ENCODE data around the gene HAPLN3.
A peak's percentile ranks its signal among the peaks of the same experiment; 100 is the strongest.

Gene HAPLN3

GRCh38 chr15:88858934-88859333, 36.4 kb downstream of the HAPLN3 start:
- DNase-seq = no peak

GRCh38 chr15:88852476-88852875, 42.9 kb downstream of the HAPLN3 start:
- DNase-seq = no peak

GRCh38 chr15:88849376-88850072, 45.8 kb downstream of the HAPLN3 start:
- DNase-seq = no peak

- DNase-seq = no peak
Measured at GRCh38 chr15:88848203-88848602, 47.1 kb downstream of the HAPLN3 start.

GRCh38 chr15:88847144-88847543, 48.2 kb downstream of the HAPLN3 start:
- DNase-seq = no peak

GRCh38 chr15:88845616-88846015, 49.7 kb downstream of the HAPLN3 start:
- no peak for DNase-seq

GRCh38 chr15:88844749-88845386, 50.5 kb downstream of the HAPLN3 start:
- no peak for DNase-seq

- no peak for DNase-seq
Measured at GRCh38 chr15:88843334-88843733, 52.0 kb downstream of the HAPLN3 start.

- no peak for DNase-seq
Measured at GRCh38 chr15:88842156-88842555, 53.2 kb downstream of the HAPLN3 start.

- DNase-seq = no peak
Measured at GRCh38 chr15:88841236-88841635, 54.1 kb downstream of the HAPLN3 start.

GRCh38 chr15:88839961-88840360, 55.4 kb downstream of the HAPLN3 start:
- DNase-seq = no peak

GRCh38 chr15:88839146-88839545, 56.2 kb downstream of the HAPLN3 start:
- DNase-seq = no peak

GRCh38 chr15:88838667-88839066, 56.7 kb downstream of the HAPLN3 start:
- DNase-seq = no peak

- no peak for DNase-seq
Measured at GRCh38 chr15:88835646-88836045, 59.7 kb downstream of the HAPLN3 start.

GRCh38 chr15:88835119-88835518, 60.2 kb downstream of the HAPLN3 start:
- DNase-seq = no peak

GRCh38 chr15:88834211-88834812, 61.0 kb downstream of the HAPLN3 start:
- DNase-seq = peak; percentile 7

GRCh38 chr15:88833731-88834100, 61.6 kb downstream of the HAPLN3 start:
- DNase-seq = no peak

- DNase-seq = no peak
Measured at GRCh38 chr15:88832820-88833730, 62.3 kb downstream of the HAPLN3 start.

GRCh38 chr15:88830016-88830415, 65.3 kb downstream of the HAPLN3 start:
- DNase-seq = no peak

- DNase-seq = no peak
Measured at GRCh38 chr15:88828791-88829190, 66.6 kb downstream of the HAPLN3 start.

Data from stimulated activated CD4-positive, alpha-beta T cell treated with anti-CD3 and anti-CD28 coated beads, Interleukin-4, amount 100 ng/mL, for 1 hour (primary cell).